NCI-H2171 treated with DMSO at 0.1 percent for 48 hours (cell line): ENCODE data around the gene FBXO47.
"Not testable (repeated sequence)": the region's sequence is repeated elsewhere in the genome, so short reads cannot be mapped to it uniquely, and the experiment has no call there.

ENCODE experiments used
- DNase-seq: peaks from one replicate; lab custom pipeline; 2025; lab: John Stamatoyannopoulos, UW

FBXO47 gene

DNA sequence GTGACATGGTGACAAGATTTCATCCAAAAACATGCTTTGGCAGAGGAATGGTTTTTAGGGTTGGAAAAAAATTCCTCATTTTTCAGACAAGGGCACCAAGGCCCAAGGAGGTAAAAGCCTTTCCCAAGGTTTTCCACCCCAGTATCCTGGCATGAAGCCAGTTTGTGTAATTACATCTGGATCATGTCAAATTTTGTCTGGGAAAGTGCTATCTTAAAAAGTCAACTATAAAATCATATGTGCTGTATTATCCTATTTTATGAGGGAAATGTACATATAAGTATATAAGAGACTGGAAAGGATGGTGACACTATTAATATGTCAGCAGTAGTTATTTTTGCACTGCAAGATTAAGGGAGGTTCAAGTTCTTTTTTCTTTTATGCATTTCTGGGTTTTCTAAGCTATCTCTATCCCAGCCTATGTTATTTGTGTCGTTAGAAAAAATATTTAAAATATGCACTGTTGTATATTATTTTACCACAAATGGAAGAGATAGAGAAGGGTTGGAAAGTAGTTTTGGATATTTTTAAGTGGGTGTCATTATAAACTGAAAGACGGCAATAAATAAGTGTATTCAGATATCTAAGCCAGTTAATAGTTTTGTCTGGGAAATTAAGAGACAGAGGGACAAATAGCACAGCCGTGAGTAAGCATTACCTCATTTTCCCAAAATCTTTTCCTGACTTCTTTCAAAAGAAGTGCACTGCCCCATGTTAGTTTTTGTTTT, 13.5 kb upstream of the FBXO47 start:
- DNase-seq = no peak

DNA sequence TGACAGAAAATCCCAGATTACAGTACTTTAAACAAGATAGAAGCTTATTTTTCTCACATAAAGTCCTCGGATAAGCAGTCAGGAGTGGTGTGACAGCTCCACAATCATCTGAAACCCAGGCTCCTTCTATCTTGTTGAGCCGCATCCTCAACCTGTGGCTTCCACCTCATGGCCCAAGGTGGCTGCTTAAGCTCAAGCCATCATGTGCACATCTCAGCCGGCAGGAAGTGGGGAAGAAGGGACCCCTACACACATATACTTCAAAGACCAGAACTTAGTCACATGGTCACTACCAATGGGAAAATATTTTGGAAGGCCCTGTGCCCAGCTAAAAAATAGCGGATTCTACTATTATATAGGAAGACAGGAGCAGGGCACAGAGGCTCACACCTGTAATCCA, 11.0 kb upstream of the FBXO47 start:
- DNase-seq = no peak

DNA sequence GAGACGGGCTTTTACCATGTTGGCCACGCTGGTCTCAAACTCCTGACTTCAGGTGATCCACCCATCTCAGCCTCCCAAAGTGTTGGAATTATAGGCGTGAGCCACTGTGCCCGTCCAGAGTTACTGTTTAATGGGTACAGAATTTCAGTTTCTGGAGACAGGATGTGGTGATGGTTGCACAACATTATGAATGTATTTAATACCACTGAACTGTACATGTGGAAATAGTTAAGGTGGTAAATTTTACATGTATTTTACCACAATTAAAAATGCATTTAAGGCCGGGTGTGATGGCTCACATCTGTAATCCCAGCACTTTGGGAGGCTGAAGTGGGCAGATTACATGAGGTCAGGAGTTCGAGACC, 9.0 kb upstream of the FBXO47 start:
- DNase-seq = not testable (repeated sequence)

DNA sequence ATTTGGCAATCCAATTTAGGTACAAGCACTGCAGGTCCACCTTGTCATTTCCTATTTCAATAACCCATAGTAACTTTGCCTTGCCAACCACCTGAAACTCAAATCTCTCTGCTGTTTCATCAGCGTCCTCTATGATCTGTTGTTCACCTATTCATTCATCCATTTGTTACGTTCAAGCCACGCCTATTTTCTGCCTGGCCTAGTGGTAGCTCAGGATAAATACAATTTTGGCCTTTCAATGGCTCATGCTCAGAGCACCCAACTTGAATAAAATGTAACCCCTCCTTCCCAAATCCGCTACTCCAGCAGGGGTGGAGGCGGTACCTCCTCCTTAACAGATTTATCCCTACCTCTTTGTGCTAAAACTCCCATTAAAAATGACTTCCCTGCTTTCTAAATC, 3.6 kb upstream of the FBXO47 start:
- DNase-seq = no peak

DNA sequence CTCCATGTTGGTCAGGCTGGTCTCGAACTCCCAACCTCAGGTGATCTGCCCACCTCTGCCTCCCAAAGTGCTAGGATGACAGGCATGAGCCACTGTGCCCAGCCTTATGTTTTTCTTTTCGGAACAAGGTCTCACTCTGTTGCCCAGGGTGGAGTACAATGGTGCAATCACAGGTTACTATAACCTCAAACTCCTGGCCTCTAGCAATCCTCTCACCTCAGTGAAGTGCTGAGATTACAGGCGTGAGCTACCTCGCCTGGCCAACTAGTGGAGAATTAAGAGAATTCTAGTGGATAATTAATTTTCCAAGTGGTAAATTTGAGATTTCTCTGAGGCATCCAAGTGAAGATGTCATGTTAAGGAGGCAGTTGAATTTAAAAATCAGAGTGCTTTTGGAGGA, 2.9 kb upstream of the FBXO47 start:
- no peak for DNase-seq

DNA sequence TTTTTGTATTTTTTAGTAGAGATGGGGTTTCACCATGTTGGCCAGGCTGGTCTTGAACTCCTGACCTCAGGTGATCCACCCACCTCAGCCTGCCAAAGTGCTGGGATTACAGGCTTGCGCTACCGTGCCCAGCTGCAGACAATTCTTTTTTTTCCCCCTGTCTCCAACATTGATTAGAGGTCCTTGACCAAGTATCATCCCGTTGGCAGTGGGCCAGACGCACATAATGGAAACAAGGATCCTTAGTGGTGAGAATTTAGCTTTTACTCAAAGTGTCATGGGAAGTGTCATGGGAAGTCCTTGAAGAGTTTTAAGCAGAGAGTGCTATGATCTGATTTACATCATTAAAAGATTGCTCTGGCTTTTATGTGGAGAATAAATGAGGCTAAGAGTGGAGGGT, 2.1 kb upstream of the FBXO47 start:
- no peak for DNase-seq

DNA sequence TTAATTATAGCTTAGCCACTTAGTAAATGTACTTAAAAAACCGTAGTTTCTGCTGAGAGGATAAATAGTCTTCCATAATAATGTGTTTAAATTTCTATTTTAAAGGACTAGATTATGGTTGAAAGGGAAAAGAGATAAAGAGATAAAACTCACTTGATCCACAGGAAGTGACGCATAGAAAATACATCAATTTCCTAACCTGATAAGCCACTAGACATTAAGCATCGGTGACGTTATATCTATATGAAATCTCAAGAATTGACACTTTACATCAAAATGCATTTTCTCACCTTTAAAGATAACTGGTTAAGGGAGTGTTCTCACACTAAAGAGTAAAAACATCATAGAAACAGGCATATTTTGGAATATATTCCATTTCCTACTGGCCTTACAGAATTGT, 5.8 kb downstream of the FBXO47 start:
- DNase-seq = no peak

DNA sequence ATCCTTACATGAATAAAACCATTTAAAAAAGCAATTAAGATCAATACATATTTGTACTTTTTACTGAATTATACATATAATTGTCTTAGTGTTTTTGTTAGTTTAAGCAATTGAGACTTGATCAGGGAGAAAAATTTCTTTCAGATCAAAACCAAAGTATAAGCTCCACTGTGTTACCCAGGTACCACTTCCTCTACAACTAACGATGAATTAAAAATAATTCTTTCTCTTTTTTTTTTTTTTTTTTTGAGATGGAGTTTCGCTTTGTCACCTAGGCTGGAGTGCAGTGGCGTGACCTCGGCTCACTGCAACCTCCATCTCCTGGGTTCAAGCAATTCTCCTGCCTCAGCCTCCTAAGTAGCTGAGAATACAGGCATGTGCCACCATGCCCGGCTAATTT, 6.8 kb downstream of the FBXO47 start:
- no peak for DNase-seq

DNA sequence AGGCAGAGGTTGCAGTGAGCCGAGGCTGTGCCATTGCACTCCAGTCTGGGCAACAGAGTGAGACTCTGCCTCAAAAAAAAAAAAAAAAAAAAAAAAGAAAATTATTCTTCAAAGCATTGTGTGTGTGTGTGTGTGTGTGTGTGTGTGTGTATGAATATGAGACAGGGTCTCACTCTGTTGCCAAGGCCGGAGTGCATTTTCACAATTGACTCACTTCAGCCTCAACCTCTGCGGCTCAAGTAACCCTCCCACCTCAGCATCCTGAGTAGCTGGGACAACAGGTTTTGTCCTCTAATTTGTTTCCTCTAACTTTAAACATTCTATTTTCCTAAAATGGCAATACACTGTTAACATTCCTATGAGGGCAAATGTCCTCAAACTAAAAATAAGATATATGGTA, 7.7 kb downstream of the FBXO47 start:
- no peak for DNase-seq

DNA sequence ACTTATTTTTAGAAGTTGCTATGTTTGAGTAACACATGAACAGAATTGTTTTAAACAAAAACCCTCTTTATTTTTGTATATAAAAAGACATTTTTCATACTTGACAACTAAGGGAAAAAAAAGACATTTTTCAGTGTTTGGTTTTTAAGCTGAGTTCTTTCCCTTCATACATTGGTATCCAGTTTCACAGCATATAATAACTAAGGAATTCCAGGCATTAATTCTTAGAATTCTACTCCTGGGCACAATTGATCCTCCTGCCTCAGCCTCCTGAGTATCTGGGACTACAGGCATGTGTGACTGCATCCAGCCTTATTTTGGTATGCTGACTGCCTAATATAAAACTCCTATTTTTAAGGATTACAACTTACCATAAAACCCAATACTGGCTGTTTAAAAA, 8.4 kb downstream of the FBXO47 start:
- DNase-seq = no peak

DNA sequence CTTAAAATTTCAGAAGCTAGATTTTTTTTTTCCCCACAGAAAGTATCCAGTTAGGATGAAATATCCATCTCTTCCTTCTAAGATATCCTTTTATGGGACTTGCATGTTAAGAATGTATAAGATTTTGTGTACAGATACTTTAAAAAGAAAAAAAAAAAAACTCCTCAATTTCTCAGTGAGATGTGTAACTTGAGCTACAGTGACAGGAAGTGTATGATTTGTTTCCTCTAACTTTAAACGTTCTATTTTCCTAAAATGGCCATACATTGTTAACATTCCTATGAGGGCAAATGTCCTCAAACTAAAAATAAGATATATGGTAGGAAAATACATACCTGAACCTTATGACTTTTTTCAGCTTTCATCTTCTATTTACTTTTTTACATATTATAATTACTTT, 8.9 kb downstream of the FBXO47 start:
- DNase-seq = no peak

DNA sequence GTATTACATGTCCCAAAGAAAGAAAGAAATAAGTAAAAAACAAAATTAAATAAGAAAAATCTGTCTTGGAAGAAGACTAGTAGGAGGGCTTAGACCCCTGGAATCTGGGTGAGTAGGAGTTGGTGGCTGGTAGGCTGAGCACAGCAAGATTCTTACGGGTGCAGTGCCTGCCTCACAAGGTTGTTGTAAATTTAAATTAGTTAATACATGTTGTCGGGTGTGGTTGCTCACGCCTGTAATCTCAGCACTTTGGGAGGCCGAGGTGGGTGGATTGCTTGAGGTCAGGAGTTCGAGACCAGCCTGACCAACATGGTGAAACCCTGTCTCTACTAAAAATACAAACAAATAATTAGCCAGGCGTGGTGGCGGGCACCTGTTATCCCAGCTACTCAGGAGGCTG, 13.4 kb downstream of the FBXO47 start:
- not testable (repeated sequence) for DNase-seq

DNA sequence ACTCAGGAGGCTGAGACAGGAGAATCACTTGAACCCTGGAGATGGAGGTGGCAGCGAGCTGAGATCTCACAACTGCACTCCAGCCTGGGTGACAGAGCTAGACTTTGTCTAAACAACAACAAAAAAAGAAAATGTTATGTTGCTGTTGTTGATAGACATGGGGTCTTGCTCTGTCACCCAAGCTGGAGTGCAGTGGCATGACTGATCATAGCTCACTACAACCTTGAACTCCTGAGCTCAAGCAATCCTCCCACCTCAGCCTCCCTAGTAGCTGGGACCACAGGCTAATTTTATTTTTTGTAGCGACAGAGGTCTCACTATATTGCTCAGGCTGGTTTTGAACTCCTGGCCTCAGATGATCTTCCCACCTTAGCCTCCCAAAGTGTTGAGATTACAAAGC, 20.0 kb downstream of the FBXO47 start:
- no peak for DNase-seq

DNA sequence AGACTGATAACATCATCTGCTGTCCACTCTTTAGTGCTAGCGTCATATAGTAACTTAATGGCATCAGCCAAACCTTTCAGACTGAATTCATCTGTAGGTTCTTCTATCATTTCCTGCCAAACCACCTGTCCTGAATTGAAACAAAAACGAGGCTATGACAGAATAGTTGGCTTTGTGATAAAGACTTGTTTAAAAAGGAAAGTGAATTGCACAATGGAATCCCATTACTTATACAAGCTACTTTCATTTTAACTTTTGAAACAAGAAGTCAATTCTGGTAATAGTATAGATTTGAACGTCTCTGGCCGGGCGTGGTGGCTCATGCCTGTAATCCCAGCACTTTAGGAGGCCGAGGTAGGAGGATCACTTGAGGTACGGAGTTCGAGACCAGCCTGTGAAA, 23.6 kb downstream of the FBXO47 start:
- DNase-seq = no peak

DNA sequence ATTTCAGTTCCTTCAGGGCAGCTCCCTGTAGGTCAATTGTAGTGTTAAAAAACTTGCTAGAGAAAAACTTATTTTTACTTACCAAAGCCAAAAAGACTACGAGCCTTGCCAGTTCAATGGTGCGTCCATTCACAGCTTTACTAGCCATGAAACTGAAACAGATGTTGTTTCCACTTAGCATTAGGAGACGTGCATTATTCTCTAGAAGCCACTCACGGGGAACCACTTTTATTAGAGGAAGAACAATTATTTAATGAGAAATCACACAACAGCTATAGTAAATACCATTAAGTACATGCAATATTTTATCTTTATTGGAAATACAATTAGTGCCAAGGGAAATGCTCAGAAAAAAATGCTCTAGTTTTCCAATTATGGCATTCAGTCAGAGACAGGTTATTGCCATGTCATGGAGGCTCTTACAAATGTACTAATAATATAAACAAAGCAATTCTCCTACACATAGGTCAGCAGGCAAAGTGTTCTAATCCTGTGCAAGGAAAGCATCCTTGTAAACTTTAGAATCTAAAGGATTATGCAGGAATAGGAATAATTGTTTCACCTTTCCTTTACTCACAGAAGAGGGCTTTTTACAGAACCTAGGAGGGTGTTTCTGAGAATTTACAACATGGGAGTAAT, 24.4 kb downstream of the FBXO47 start:
- DNase-seq = peak; percentile 9

DNA sequence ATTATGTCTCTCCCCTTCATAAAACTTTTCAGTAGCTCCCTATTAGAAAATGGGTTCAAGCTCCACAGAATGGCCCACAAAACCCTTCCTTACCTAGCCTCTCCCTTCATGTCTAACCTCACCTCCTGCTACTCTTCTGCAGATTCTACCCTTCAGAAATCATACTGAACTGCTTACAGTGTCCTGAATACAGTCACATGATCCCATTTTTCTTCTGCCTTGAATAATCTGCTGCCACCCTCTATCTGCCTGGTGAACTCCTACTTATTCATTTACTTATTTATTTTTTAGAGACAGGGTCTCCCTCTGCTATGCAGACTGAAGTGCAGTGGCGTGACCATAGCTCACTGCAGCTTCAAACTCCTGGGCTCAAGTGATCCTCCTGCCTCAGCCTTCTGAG, 26.8 kb downstream of the FBXO47 start:
- no peak for DNase-seq

DNA sequence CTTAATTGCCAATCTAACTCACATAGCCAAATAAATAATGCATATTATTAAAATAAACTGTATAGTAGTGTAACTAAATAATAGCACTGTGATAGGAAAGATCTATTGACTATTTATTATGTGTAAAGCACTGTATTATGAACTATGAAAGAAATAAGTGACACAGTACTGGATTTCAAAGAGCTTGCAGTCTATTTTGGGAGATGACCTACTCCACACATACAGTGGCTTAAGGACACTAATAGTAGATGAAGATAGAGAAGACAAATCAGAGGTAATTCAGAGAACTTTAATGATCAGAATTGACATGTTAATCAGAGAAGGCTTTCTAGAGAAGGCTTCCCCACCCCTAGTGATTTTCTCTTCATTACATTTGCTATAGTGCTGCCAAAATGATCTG, 27.2 kb downstream of the FBXO47 start:
- DNase-seq = no peak

DNA sequence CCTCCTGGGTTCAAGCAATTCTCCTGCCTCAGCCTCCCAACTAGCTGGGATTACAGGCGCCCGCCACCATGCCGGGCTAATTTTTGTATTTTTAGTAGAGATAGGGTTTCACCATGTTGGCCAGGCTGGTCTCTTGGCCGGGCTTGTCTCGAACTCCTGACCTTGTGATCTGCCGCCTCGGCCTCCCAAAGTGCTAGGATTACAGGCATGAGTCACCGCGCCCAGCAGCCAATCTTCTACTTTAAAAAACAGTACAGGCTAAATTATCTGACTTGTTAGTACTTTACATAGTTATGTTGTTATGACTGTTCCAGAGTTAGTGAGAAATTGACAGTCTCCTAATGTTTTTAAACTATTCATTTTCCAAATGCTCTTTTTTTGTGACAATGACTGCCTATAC, 33.2 kb downstream of the FBXO47 start:
- not testable (repeated sequence) for DNase-seq

DNA sequence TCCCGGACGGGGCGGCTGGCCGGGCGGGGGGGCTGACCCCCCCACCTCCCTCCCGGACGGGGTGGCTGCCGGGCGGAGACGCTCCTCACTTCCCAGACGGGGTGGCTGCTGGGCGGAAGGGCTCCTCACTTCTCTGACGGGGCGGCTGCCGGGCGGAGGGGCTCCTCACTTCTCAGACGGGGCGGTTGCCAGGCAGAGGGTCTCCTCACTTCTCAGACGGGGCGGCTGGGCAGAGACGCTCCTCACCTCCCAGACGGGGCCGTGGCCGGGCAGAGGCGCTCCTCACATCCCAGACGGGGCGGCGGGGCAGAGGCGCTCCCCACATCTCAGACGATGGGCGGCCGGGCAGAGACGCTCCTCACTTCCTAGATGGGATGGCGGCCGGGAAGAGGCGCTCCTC, 36.4 kb downstream of the FBXO47 start:
- not testable (repeated sequence) for DNase-seq

DNA sequence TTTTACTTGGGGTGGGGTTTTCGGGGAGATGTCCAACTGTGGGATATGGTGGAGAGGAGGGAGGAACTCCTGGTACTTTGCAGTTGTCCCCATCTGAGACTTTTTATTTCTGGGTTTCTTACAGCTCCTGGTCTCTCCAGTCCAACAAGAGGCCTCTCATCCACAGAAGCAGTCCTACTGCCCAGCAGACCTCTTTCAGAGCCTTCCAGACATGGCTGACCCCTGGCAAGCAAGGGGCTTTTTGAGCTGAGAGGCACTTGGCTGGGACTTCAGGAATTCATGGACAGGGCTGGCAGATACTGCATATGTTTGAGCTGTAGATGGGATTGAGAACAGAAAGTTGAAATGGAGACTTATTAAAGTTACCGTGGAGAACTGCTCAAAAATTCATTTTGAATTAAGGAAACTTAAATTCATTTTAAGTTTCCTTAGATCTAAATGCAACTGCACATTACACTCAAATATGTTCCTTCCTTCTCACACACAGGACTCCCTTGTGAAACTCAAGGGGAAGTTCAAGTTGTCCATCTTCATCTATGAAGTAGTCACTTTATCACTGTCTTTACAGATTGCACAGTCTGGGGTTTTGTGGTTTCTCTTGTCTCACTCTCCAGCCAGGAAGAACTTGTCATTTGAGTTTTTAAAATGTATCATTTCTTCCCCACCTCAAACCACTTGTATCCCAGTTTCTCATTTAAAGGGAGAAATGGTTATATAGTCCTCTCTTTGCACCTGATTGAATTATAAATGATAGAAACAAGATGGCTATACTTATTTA, 40.7 kb downstream of the FBXO47 start:
- no peak for DNase-seq

DNA sequence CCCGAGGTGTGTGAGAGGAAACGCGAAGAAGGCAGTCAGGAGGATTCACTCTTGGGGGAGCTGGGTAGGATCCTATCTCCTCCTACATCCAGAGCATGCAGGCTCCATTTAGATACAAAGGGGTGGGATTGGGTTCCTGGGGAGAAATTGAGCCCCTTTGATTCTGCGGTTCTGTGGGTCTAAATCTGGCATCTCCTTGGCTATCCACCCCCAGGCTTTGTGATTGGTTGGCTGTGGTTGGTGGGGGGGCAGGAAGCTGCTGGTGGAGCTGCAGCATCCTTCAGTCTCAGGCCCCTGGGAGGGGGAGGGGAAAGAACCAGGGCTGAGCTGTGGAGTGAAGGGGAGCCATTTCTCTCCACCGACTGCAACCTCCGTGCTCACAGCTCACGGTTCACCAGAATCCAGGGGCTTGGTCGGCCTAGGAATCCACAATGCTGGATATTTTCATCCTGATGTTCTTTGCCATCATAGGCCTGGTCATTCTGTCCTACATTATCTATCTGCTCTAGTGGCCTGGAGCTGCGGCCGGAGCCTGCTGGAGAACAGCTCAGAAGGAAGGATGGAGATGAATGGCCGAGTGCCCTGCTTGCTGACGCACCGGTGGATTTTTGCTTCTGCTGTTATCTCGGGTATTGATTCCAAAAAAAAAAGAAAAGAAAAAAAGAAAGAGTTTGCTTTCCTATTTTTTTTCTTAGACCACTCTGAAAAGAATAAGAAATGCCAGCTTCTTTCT, 41.8 kb downstream of the FBXO47 start, which contains the start of gene LASP1NB:
Gene LASP1NB (plus strand): TSS at position 352 of the 733 bp plus-strand sequence.
- no peak for DNase-seq

DNA sequence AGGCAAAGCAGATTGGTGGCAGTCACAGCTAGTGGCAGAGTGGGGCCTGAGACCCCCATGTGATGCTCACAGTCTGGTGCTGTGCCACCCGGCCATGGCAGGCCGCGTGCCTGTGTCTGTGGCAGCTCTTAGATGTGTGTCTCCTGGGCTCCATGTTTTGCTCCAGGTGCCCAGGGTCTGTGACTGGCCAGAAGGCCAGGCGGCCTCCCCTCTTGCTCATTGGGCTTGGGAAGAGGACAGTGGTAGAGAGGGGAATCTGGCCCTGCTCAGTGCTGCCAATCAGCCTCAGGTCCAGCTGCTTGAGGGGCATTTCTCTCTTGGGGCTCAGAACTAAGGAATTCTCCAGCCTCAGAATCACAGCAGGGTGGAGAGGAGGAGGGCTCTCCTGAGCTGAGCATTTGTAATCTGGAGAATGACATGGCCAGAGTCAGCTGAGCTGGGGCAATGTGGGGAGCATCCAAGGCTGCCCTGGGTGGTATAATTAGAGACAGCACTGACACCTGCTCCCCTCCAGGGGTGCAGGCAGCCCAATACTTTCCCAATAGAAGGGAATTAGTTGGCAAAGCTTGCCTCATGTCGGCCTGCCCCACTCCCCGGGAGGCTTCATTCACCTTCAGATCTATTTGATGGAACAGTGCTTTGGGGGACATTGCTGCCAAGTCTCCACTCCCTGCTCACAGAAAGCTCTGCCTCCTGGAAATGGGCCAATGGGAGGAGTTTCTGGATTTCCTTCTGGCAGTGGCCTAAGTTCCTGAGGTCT, 44.5 kb downstream of the FBXO47 start:
- DNase-seq = peak; percentile 37
